Right atrium auricular region (tissue), 2 donors: ENCODE results near the gene MROH2A. TPM values are rescaled to one million over a fixed set of nuclear protein-coding genes. Genes with fewer than 3 reads are reported as not detected.
A peak's percentile ranks its signal among the peaks of the same experiment; 100 is the strongest.

Experiments used
- DNase-seq: peaks from one replicate; pipeline ENCODE4 v3.0.0-alpha.2; 2019; ENCODE audit warnings: low spot score
- H3K27ac ChIP-seq, 2 donors: fragments of 200-600 bp; sonication (generic); 1 replicate in 1 of 2; 2 replicates in 1 of 2; pipeline ENCODE4 v1.5.1; 2016 to 2019
- H3K27me3 ChIP-seq, 2 donors: fragments of 200-600 bp; sonication (generic); one replicate each; pipeline versions ENCODE4 v1.5.1 to v1.6.0; 2017 to 2019
- H3K36me3 ChIP-seq: fragments of 200-600 bp; sonication (generic); one replicate; pipeline ENCODE4 v1.5.1; 2016
- H3K4me1 ChIP-seq, 2 donors: fragments of 200-600 bp; sonication (generic); one replicate each; pipeline versions ENCODE4 v1.5.1 to v1.6.0; 2017 to 2019
- H3K4me3 ChIP-seq, 2 donors: fragments of 200-600 bp; sonication (generic); 1 replicate in 1 of 2; 2 replicates in 1 of 2; pipeline ENCODE4 v1.5.1; 2017 to 2019; ENCODE audit warnings: mild to moderate bottlenecking in 1 of 2, moderate library complexity in 1 of 2
- H3K9me3 ChIP-seq, 2 donors: fragments of 200-600 bp; sonication (generic); one replicate each; pipeline ENCODE4 v1.5.1; 2019
- CTCF ChIP-seq, 2 donors: fragments of 200-600 bp; sonication (generic); IDR thresholded peaks; one replicate each; pipeline ENCODE4 v1.5.1; 2019; ENCODE audit warnings: antibody characterized with exemption in 2 of 2
- total RNA-seq, 2 donors: library from RNA; depleted of rRNA; stranded (reverse); fragments of >200 nt; gene quantifications; one replicate each; pipeline ENCODE4 v1.1.0, GENCODE V29; 2016

MROH2A gene
- total RNA-seq, 2 donors from 2014 or later, result not detected

DNA sequence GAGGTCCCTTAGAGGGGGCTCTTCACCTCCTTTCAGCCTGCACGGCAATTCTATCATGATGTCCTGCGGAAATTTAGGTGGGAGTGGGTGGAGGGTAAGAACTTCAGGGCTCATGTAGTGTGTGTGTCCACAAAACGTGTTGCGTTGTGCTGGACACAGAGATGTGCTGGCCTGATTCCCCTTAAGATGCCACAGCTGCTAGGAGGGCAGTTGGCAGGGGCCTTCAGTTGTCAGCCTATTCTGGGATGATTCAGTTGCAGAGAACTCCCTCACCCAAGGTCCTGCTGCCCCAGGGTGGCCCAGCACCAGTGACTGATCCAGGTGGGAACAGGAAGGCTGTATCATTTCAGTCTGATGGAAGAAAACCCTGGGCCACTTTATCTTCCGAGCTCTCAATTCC is 77.2 kb downstream of the MROH2A start:
- Histone ChIP-seq H3K27ac (no peak overlapping the region), H3K36me3 (no peaks in the 10 kb centered on the region), H3K4me1 (peaks cover 0 to 11% of the 10 kb centered on the region in 2 donors), H3K27me3 (no peaks in the 10 kb centered on the region), H3K4me3 (no peak overlapping the region), H3K9me3 (no peaks in the 10 kb centered on the region)
- TF ChIP-seq CTCF (IDR thresholded peaks at IDR 0.05), result no peak
- DNase-seq, result no peak

DNA sequence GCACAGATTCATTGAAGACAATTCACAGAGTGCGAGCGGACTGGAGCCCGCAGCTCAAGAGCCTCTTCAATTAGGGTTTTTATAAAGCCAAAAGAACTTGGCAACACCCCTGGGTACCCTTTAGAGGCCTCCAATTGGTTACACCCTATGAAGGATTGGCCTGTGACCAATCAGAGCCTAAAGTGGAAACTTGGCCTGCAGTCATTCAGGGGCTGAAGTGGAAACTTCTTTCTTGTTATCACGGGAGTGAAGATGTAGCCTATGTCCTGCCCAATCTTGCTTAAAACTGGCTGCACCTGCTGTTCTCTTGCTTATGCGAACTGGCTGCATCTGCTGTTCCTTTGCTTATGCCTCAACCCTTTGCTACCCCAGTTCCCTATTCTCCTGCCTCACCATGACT is 78.1 kb downstream of the MROH2A start:
- Histone ChIP-seq H3K36me3 (no peaks in the 10 kb centered on the region), H3K27ac (no peak overlapping the region), H3K4me3 (no peak overlapping the region), H3K9me3 (no peaks in the 10 kb centered on the region), H3K27me3 (no peaks in the 10 kb centered on the region), H3K4me1 (peaks cover 0 to 11% of the 10 kb centered on the region in 2 donors)
- DNase-seq, result no peak
- no peak for TF ChIP-seq CTCF (IDR thresholded peaks at IDR 0.05)

- no peak overlapping the region for H3K27ac ChIP-seq
- H3K4me1 ChIP-seq, result peaks cover 0 to 11% of the 10 kb centered on the region in 2 donors
- H3K36me3 ChIP-seq, result no peaks in the 10 kb centered on the region
- no peaks in the 10 kb centered on the region for H3K9me3 ChIP-seq
- H3K4me3 ChIP-seq, result no peak overlapping the region
- TF ChIP-seq CTCF (IDR thresholded peaks at IDR 0.05), result peak in 1 of 2 donors; percentile 55
- no peak for DNase-seq
- no peaks in the 10 kb centered on the region for H3K27me3 ChIP-seq
Observed at GRCh38 chr2:233857511-233858141, 79.5 kb downstream of the MROH2A start.

- no peak for TF ChIP-seq CTCF (IDR thresholded peaks at IDR 0.05)
- DNase-seq, result no peak
- Histone ChIP-seq H3K27me3 (no peaks in the 10 kb centered on the region), H3K9me3 (no peaks in the 10 kb centered on the region), H3K4me1 (peaks cover 0 to 9% of the 10 kb centered on the region in 2 donors), H3K27ac (no peak overlapping the region), H3K4me3 (no peak overlapping the region), H3K36me3 (no peaks in the 10 kb centered on the region)
Observed at GRCh38 chr2:233858331-233858730, 80.2 kb downstream of the MROH2A start.

DNA sequence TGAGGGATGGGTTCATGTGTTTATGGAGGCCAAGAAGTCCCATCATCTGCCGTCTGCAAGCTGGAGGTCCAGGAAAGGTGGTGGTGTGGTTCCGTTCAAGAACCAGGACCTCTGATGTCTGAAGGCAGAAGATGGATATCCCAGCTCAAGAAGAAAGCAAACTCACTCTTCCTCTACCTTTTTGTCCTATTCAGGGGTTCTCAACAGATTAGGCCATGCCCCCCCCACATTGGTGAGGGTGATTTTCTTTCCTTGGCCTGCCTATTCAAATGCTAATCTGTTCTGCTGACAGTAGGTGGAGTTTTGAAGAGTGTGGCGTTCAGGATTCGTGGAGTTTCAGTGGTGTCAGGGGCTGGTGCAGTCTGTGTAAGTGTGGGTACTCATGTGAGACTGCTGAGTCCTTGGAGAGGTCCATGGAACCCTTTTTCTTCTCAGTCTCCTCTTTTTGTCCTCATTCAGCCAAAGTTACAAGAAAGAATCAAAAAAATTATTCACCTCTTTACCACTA is 84.2 kb downstream of the MROH2A start:
- Histone ChIP-seq H3K27ac (no peak overlapping the region), H3K4me1 (no peaks in the 10 kb centered on the region), H3K27me3 (no peaks in the 10 kb centered on the region), H3K36me3 (no peaks in the 10 kb centered on the region), H3K9me3 (no peaks in the 10 kb centered on the region), H3K4me3 (no peak overlapping the region)
- DNase-seq, result no peak
- no peak for TF ChIP-seq CTCF (IDR thresholded peaks at IDR 0.05)

GRCh38 chr2:233865838-233866237 is 87.7 kb downstream of the MROH2A start:
- Histone ChIP-seq H3K4me3 (no peak overlapping the region), H3K4me1 (no peaks in the 10 kb centered on the region), H3K27ac (no peak overlapping the region), H3K9me3 (peaks cover 0 to 16% of the 10 kb centered on the region in 2 donors), H3K36me3 (no peaks in the 10 kb centered on the region), H3K27me3 (no peaks in the 10 kb centered on the region)
- TF ChIP-seq CTCF (IDR thresholded peaks at IDR 0.05), result no peak
- DNase-seq, result no peak
